HCT116 (cell line): ENCODE results near the gene HNRNPL. TPM values are rescaled to one million over a fixed set of nuclear protein-coding genes. Genes with fewer than 3 reads are reported as not detected.

Experiments used
- ATAC-seq: fragments of 200-7000 bp; cut with Tn5 transposase; 2 replicates; pipeline ENCODE4 v1.9.1; 2020; ENCODE audit warnings: mild to moderate bottlenecking, moderate library complexity
- BruUV-seq: library from RNA; stranded (reverse); fragments of 400-500 nt; replicated peaks from 2 replicates; lab custom pipeline; 2021; lab: Mats Ljungman, UMichigan
- CTCF ChIA-PET: fragments of 300-600 bp; sonication (Branson Sonifier 250); formaldehyde crosslinking; loops from one replicate; lab custom pipeline; 2021; ENCODE audit warnings: antibody characterized with exemption; lab: Charles Lee
- POLR2A ChIA-PET: fragments of 300-600, 350-600 bp; sonication (Branson Sonifier 250); formaldehyde crosslinking; loops from one replicate; lab custom pipeline; 2021; ENCODE audit warnings: antibody characterized with exemption; lab: Charles Lee
- RAD21 ChIA-PET, 2 experiments: fragments of 300-600 bp; sonication (Branson Sonifier 250); formaldehyde crosslinking; loops; one replicate each; lab custom pipeline; 2023; ENCODE audit warnings: low total read pairs in 2 of 2; ENCODE audit not compliant: uncharacterized antibody in 2 of 2, unreplicated experiment in 2 of 2, low non-redundant PET in 1 of 2; lab: Charles Lee
- DNase-seq: peaks from one replicate; pipeline ENCODE4 v3.0.0-alpha.2; 2010; ENCODE audit warnings: low read depth, low spot score
- H2AFZ ChIP-seq: fragments of 200-600 bp; shearing (Covaris generic), sonication (generic); 2 replicates; pipeline ENCODE4 v1.6.1; 2017; ENCODE audit warnings: low read depth, mixed run types, mixed read lengths, antibody characterized with exemption, low read length; ENCODE audit not compliant: poor library complexity, severe bottlenecking
- H3K27ac ChIP-seq: 2 replicates; pipeline ENCODE4 v1.5.1; 2012; ENCODE audit warnings: low read depth, low read length
- H3K27me3 ChIP-seq: fragments of 200-600 bp; sonication (generic); 2 replicates; pipeline ENCODE4 v1.6.1; 2016; ENCODE audit warnings: mixed run types, low read length, mixed read lengths; ENCODE audit not compliant: insufficient read depth
- H3K36me3 ChIP-seq, 2 experiments: fragments of 200-500 bp in 1 of 2; fragments of 200-600 bp in 1 of 2; sonication (Bioruptor generic) in 1 of 2; sonication (generic) in 1 of 2; 2 replicates each; pipeline versions ENCODE4 v1.5.1 to v1.6.1; 2014 to 2016; ENCODE audit warnings: low read length in 2 of 2, inconsistent platforms in 1 of 2, mixed read lengths in 1 of 2, mixed run types in 1 of 2; ENCODE audit not compliant: insufficient read depth in 2 of 2, control insufficient read depth in 1 of 2
- H3K4me1 ChIP-seq, 2 experiments: fragments of 200-600 bp in 1 of 2; sonication (generic) in 1 of 2; 2 replicates each; pipeline versions ENCODE4 v1.5.1 to v1.6.1; 2012 to 2017; ENCODE audit warnings: low read length in 2 of 2, inconsistent platforms in 1 of 2, mild to moderate bottlenecking in 1 of 2, mixed read lengths in 1 of 2, mixed run types in 1 of 2, moderate library complexity in 1 of 2; ENCODE audit not compliant: insufficient read depth in 2 of 2, control insufficient read depth in 1 of 2
- H3K4me2 ChIP-seq: fragments of 200-600 bp; sonication (generic); 2 replicates; pipeline ENCODE4 v1.6.1; 2017; ENCODE audit warnings: mixed run types, low read length, mixed read lengths
- H3K4me3 ChIP-seq, 2 experiments: fragments of 200-600 bp in 1 of 2; sonication (generic) in 1 of 2; replicated peaks in 1 of 2; 2 replicates each; pipeline ENCODE4 v1.5.1; 2011 to 2016; ENCODE audit warnings: low read length in 2 of 2, control low read depth in 1 of 2, low read depth in 1 of 2, mild to moderate bottlenecking in 1 of 2, mixed read lengths in 1 of 2, mixed run types in 1 of 2
- H3K79me2 ChIP-seq: fragments of 200-600 bp; sonication (generic); 2 replicates; pipeline ENCODE4 v1.6.1; 2017; ENCODE audit warnings: mild to moderate bottlenecking, mixed run types, low read length, moderate library complexity, mixed read lengths; ENCODE audit not compliant: insufficient read depth
- H3K9ac ChIP-seq: fragments of 200-600 bp; sonication (generic); 2 replicates; pipeline ENCODE4 v1.6.1; 2016; ENCODE audit warnings: low read length, mixed read lengths
- H3K9me2 ChIP-seq: fragments of 200-600 bp; sonication (generic), shearing (Covaris generic); 2 replicates; pipeline ENCODE4 v1.6.1; 2017; ENCODE audit warnings: mixed run types, mild to moderate bottlenecking, moderate library complexity; ENCODE audit not compliant: insufficient read depth
- H3K9me3 ChIP-seq, 2 experiments: fragments of 200-500 bp in 1 of 2; fragments of 200-600 bp in 1 of 2; sonication (Bioruptor generic) in 1 of 2; sonication (generic) in 1 of 2; 2 replicates each; pipeline ENCODE4 v1.6.1; 2014 to 2017; ENCODE audit warnings: low read length in 2 of 2, mixed read lengths in 2 of 2, inconsistent platforms in 1 of 2, low read depth in 1 of 2, mild to moderate bottlenecking in 1 of 2, mixed run types in 1 of 2, moderate library complexity in 1 of 2; ENCODE audit not compliant: control insufficient read depth in 1 of 2, insufficient read depth in 1 of 2
- H4K20me1 ChIP-seq: fragments of 200-600 bp; sonication (generic), shearing (Covaris generic); 2 replicates; pipeline ENCODE4 v1.6.1; 2017; ENCODE audit warnings: mixed run types, mild to moderate bottlenecking, moderate library complexity; ENCODE audit not compliant: insufficient read depth
- POLR2AphosphoS5 ChIP-seq: IDR thresholded peaks from 2 replicates; pipeline ENCODE4 v1.6.1; 2011; ENCODE audit warnings: mild to moderate bottlenecking, low read depth, low read length, moderate library complexity
- SIN3A ChIP-seq: IDR thresholded peaks from 2 replicates; pipeline ENCODE4 v1.6.1; 2012; ENCODE audit warnings: low read depth
- intact Hi-C: fragments of 100-400 bp; cut with micrococcal nuclease; formaldehyde crosslinking; loops from 2 replicates; pipeline ENCODE4 v1.10.0; 2022
- total RNA-seq: library from RNA; stranded (reverse); gene quantifications from one replicate; pipeline ENCODE4 v1.2.1, GENCODE V29; 2021; ENCODE audit not compliant: unreplicated experiment
- TF ChIP-seq, protein P1 (sequence below): IDR thresholded peaks from 2 replicates; pipeline ENCODE4 v1.6.1; 2011; ENCODE audit warnings: mild to moderate bottlenecking, low read length, moderate library complexity; ENCODE audit not compliant: insufficient replicate concordance; ENCODE audit errors: extremely low read depth
- TF ChIP-seq, protein P2 (sequence below), 3 experiments: fragments of 200-600 bp in 1 of 3; sonication (generic) in 1 of 3; IDR thresholded peaks in 2 of 3; conservative IDR thresholded peaks in 1 of 3; 2 replicates each; pipeline ENCODE4 v1.5.1; 2012 to 2017; ENCODE audit warnings: low read depth in 2 of 3, low read length in 2 of 3, antibody characterized with exemption in 1 of 3, borderline replicate concordance in 1 of 3, control low read depth in 1 of 3, mild to moderate bottlenecking in 1 of 3, mixed read lengths in 1 of 3, mixed run types in 1 of 3, moderate library complexity in 1 of 3; ENCODE audit not compliant: insufficient read depth in 1 of 3

The HNRNPL gene
- total RNA-seq, 1 experiment from 2014 or later, result 551 TPM

- POLR2A ChIA-PET, result no interaction called here
- no peak for DNase-seq
- Histone ChIP-seq H3K36me3 (peaks cover 80 to 96% of the 10 kb centered on the region in 2 experiments), H3K4me2 (no peak overlapping the region), H3K79me2 (peaks cover 74% of the 10 kb centered on the region), H2AFZ (no peak overlapping the region), H3K4me3 (no peak overlapping the region), H3K9me2 (no peaks in the 10 kb centered on the region), H3K9ac (no peak overlapping the region), H3K9me3 (no peaks in the 10 kb centered on the region), H4K20me1 (peaks cover 27% of the 10 kb centered on the region), H3K27me3 (no peaks in the 10 kb centered on the region), H3K4me1 (peaks cover 0 to 26% of the 10 kb centered on the region in 2 experiments; a peak in 2 of 4 replicates), H3K27ac (no peak overlapping the region)
- intact Hi-C loops, result no loop called here
- CTCF ChIA-PET, result no interaction called here
- TSS peak; percentile 0 for BruUV-seq
- no peak for ATAC-seq
- RAD21 ChIA-PET, result no interaction called here
- peak; percentile 18; the same call in 1 of the 2 replicates for TF ChIP-seq POLR2AphosphoS5
- TF ChIP-seq SIN3A, result no peak
- TF ChIP-seq, protein P1, sequence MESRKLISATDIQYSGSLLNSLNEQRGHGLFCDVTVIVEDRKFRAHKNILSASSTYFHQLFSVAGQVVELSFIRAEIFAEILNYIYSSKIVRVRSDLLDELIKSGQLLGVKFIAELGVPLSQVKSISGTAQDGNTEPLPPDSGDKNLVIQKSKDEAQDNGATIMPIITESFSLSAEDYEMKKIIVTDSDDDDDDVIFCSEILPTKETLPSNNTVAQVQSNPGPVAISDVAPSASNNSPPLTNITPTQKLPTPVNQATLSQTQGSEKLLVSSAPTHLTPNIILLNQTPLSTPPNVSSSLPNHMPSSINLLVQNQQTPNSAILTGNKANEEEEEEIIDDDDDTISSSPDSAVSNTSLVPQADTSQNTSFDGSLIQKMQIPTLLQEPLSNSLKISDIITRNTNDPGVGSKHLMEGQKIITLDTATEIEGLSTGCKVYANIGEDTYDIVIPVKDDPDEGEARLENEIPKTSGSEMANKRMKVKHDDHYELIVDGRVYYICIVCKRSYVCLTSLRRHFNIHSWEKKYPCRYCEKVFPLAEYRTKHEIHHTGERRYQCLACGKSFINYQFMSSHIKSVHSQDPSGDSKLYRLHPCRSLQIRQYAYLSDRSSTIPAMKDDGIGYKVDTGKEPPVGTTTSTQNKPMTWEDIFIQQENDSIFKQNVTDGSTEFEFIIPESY, result no peak
Measured at GRCh38 chr19:38841787-38842438, 7.9 kb downstream of the HNRNPL start.

GRCh38 chr19:38841180-38841766, 8.5 kb downstream of the HNRNPL start:
- Histone ChIP-seq H3K9me2 (no peaks in the 10 kb centered on the region), H3K4me1 (peaks cover 0 to 26% of the 10 kb centered on the region in 2 experiments; a peak in 2 of 4 replicates), H3K9me3 (no peaks in the 10 kb centered on the region), H3K27me3 (no peaks in the 10 kb centered on the region), H3K4me2 (no peak overlapping the region), H3K9ac (no peak overlapping the region), H3K36me3 (peaks cover 82 to 93% of the 10 kb centered on the region in 2 experiments), H3K27ac (no peak overlapping the region), H3K79me2 (peaks cover 67% of the 10 kb centered on the region), H3K4me3 (no peak overlapping the region), H4K20me1 (peaks cover 27% of the 10 kb centered on the region), H2AFZ (no peak overlapping the region)
- no peak for DNase-seq
- peak; percentile 20 for TF ChIP-seq POLR2AphosphoS5
- TF ChIP-seq, protein P2, sequence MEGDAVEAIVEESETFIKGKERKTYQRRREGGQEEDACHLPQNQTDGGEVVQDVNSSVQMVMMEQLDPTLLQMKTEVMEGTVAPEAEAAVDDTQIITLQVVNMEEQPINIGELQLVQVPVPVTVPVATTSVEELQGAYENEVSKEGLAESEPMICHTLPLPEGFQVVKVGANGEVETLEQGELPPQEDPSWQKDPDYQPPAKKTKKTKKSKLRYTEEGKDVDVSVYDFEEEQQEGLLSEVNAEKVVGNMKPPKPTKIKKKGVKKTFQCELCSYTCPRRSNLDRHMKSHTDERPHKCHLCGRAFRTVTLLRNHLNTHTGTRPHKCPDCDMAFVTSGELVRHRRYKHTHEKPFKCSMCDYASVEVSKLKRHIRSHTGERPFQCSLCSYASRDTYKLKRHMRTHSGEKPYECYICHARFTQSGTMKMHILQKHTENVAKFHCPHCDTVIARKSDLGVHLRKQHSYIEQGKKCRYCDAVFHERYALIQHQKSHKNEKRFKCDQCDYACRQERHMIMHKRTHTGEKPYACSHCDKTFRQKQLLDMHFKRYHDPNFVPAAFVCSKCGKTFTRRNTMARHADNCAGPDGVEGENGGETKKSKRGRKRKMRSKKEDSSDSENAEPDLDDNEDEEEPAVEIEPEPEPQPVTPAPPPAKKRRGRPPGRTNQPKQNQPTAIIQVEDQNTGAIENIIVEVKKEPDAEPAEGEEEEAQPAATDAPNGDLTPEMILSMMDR (IDR thresholded peaks at IDR 0.05 in 2 of 3, conservative IDR thresholded peaks at IDR 0.05 in 1 of 3; ENCODE audit: borderline replicate concordance in 1 of 3, insufficient read depth in 1 of 3, low read depth in 2 of 3, low read length in 2 of 3), result no peak
- ATAC-seq, result no peak
- intact Hi-C loops, result no loop called here
- RAD21 ChIA-PET, result interaction anchor here in 1 of 2 experiments (0.7 kb wide), 1 partner anchor 99 kb away, joined by 3 read pairs; no protein-coding TSS in a partner anchor
- CTCF ChIA-PET, result no interaction called here
- BruUV-seq, result no TSS peak
- POLR2A ChIA-PET, result interaction anchor here (0.6 to 1.2 kb wide), 2 partner anchors 8 to 12 kb away, joined by 3 to 5 read pairs; no protein-coding TSS in a partner anchor
